SIG-M5 treated with dmso at 0.1 percent for 504 hours (cell line): ENCODE measurements around the gene FCHO1.
A peak's percentile ranks its signal among the peaks of the same experiment; 100 is the strongest.

Experiments
- DNase-seq: peaks from one replicate; lab custom pipeline; 2025; ENCODE audit not compliant: unreplicated experiment; lab: John Stamatoyannopoulos, UW

FCHO1 gene, protein sequence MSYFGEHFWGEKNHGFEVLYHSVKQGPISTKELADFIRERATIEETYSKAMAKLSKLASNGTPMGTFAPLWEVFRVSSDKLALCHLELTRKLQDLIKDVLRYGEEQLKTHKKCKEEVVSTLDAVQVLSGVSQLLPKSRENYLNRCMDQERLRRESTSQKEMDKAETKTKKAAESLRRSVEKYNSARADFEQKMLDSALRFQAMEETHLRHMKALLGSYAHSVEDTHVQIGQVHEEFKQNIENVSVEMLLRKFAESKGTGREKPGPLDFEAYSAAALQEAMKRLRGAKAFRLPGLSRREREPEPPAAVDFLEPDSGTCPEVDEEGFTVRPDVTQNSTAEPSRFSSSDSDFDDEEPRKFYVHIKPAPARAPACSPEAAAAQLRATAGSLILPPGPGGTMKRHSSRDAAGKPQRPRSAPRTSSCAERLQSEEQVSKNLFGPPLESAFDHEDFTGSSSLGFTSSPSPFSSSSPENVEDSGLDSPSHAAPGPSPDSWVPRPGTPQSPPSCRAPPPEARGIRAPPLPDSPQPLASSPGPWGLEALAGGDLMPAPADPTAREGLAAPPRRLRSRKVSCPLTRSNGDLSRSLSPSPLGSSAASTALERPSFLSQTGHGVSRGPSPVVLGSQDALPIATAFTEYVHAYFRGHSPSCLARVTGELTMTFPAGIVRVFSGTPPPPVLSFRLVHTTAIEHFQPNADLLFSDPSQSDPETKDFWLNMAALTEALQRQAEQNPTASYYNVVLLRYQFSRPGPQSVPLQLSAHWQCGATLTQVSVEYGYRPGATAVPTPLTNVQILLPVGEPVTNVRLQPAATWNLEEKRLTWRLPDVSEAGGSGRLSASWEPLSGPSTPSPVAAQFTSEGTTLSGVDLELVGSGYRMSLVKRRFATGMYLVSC

GRCh38 chr19:17751103-17751911, at the start of gene FCHO1:
Gene FCHO1, plus strand, starts transcription at chr19:17751477. Its CDS starts 3,688 bp downstream, at chr19:17755165.
- DNase-seq, result peak; percentile 75

GRCh38 chr19:17703824-17704463, 47.3 kb upstream of the FCHO1 start:
- DNase-seq, result no peak

GRCh38 chr19:17706750-17707181, 44.5 kb upstream of the FCHO1 start:
- DNase-seq, result no peak

- no peak for DNase-seq
Observed at GRCh38 chr19:17711851-17712250, 39.4 kb upstream of the FCHO1 start.

- no peak for DNase-seq
Observed at GRCh38 chr19:17716309-17716929, 34.9 kb upstream of the FCHO1 start.

DNA sequence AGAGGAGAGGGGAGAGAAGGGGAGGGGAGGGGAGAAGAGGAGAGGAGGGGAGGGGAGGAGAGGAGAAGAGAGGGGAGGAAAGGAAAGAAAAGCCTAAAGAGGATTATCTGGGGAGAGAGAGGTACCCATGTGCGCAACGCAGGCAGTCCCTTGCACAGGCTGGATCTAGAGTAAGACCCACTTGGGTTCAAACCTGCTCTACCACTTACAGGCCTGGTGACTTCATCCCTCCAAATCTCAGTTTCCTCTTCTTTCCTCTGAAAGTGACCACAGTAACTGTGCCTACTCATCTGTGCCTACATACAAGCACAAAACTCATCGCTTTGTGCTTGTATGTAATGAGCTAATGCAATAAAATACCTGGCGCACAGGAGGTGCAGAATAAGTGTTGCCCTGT, 32.7 kb upstream of the FCHO1 start:
- DNase-seq, result no peak

DNA sequence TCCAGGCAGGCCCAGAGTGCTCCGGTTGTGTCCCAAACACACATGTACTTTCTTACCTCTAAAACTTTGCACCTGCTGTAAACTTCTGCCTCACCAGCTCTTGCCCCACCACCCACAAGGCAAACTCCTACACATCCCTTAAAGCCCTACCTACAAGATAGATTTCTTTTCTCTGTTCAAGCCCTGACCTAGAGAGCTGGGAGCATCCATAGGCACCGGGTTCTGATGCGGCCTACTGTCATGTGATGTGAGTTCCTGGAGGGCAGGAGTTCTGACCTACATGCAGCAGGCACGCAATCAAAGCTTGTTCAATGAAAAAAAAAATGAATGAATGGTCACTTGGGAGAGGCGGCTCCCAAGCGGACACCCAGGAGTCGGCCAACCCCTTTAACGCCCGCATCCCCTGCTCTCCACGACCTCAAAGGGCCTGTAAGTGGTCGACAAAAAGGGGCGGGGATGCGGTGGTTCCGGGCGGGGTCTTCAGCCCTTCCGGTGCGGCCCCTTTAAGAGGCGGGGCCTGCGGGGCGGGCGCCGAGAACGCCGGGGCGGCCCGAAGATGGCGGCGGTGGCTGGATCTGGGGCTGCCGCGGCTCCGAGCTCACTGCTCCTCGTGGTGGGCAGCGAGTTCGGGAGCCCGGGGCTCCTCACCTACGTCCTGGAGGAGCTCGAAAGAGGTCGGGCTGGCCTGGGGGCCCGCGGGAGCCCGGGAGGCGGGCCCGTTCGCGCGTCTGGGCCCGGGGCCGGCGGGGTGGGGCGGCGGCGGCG, 32.1 kb upstream of the FCHO1 start, which contains the start of gene MAP1S:
Gene MAP1S, plus strand, starts transcription at position 534 of the 765 bp plus-strand sequence. Its CDS starts 23 bp downstream, at position 557.
- DNase-seq, result peak; percentile 28

DNA sequence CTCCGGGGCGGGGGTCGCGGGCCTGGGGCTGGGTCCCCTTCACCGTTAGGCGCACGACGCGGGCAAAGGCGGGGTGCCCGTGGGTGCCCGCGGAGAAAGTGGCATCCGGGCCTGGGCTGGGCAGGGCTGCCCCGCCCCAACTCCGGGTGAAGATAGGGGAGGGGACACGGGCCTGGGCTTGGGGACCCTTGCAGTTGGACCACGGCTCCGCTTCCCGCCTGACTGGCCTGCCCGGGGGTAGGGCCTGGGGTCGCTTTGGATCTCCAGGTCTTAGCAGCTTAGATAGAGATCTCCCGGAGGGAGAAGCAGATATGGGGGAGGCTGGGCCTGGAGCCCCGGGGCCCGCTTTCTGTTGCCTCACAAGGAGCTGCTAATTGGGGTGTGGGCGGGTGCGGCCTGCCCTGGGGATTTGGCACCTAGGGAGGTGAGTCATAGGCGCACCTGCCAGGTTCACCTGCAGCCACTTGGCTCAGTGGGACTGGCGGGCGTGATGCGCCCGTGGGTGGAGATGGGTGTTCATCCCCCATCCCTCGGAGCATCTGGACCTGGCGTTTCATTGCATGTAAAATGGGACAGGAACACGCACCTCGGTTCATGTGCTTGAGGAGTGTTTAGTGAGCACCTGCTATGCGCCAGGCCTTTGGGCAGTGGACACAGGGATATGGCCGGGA, 31.4 kb upstream of the FCHO1 start:
- DNase-seq, result no peak

- DNase-seq, result no peak
Observed at GRCh38 chr19:17720440-17720839, 30.8 kb upstream of the FCHO1 start.

GRCh38 chr19:17721111-17721628, 30.1 kb upstream of the FCHO1 start:
- no peak for DNase-seq

GRCh38 chr19:17721821-17722220, 29.5 kb upstream of the FCHO1 start:
- DNase-seq, result peak; percentile 72

DNA sequence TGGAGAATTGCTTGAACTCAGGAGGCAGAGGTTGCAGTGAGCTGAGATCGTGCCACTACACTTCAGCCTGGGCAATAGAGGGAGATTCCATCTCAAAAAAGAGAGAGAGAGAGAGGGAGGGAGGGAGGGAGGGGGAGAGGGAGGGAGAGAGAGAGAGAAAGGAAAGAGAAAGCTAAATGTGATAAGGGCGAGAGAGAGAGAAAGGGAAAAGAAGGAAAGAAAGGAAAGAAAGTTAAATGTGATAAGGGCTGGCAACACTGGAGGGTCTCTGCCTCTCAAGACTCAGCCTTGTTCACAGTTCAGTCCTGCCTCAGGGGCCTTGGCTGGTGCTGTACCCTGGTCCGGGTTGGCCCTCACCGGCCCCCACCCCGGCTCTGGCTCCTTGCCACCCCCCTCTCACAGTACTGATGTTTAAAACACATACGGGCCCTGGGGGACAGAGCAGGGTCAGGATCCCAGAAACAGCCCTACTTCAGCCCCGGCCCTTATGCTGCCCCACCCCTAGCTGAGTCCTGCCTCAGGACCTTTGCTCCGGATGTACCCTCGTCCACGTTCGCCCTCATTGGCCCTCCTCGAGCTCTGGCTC, 28.5 kb upstream of the FCHO1 start:
- DNase-seq, result no peak

- no peak for DNase-seq
Observed at GRCh38 chr19:17724655-17725054, 26.6 kb upstream of the FCHO1 start.

- DNase-seq, result no peak
Observed at GRCh38 chr19:17725422-17726078, 25.7 kb upstream of the FCHO1 start.

DNA sequence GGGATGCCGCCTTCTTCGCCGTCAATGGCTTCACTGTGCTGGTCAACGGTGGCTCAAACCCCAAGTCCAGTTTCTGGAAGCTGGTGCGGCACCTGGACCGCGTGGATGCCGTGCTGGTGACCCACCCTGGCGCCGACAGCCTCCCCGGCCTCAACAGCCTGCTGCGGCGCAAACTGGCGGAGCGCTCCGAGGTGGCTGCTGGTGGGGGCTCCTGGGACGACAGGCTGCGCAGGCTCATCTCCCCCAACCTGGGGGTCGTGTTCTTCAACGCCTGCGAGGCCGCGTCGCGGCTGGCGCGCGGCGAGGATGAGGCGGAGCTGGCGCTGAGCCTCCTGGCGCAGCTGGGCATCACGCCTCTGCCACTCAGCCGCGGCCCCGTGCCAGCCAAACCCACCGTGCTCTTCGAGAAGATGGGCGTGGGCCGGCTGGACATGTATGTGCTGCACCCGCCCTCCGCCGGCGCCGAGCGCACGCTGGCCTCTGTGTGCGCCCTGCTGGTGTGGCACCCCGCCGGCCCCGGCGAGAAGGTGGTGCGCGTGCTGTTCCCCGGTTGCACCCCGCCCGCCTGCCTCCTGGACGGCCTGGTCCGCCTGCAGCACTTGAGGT, 25.0 kb upstream of the FCHO1 start:
- DNase-seq, result no peak

GRCh38 chr19:17726964-17727773, 24.1 kb upstream of the FCHO1 start:
- no peak for DNase-seq
